Brain microvascular endothelial cell (primary cell): ENCODE data around the gene ATP6V0A1.

Experiments used
- DNase-seq: peaks from one replicate; pipeline ENCODE4 v3.0.0-alpha.2; 2020
- H3K27ac ChIP-seq: fragments of 250-450 bp; sonication (Bioruptor Pico); 2 replicates; pipeline ENCODE4 v1.5.1; 2020; ENCODE audit warnings: mild to moderate bottlenecking, moderate library complexity
- H3K27me3 ChIP-seq: fragments of 250-450 bp; sonication (Bioruptor Pico); replicated peaks from 2 replicates; pipeline ENCODE4 v1.5.1; 2020; ENCODE audit warnings: mild to moderate bottlenecking
- H3K36me3 ChIP-seq: fragments of 250-450 bp; sonication (Bioruptor Pico); replicated peaks from 2 replicates; pipeline ENCODE4 v1.5.1; 2020; ENCODE audit warnings: mild to moderate bottlenecking
- H3K4me3 ChIP-seq: 2 replicates; pipeline ENCODE4 v1.5.1; 2011; ENCODE audit warnings: low read depth, mild to moderate bottlenecking, control low read depth, low read length, moderate library complexity
- in situ Hi-C: cut with HindIII; loops from 2 replicates; pipeline ENCODE4 v1.10.0; 2017; ENCODE audit warnings: low sequenced_read_pairs, low pct_ligation_motif_present
- TF ChIP-seq, protein P1 (sequence below): IDR thresholded peaks from 2 replicates; pipeline ENCODE4 v1.5.1; 2011; ENCODE audit warnings: low read depth, mild to moderate bottlenecking, moderate library complexity, low read length, control low read depth, inconsistent platforms; ENCODE audit errors: missing control alignments

Gene ATP6V0A1

GRCh38 chr17:42488032-42488431, 29.4 kb downstream of the ATP6V0A1 start:
- no peak for DNase-seq
- Histone ChIP-seq H3K4me3 (no peak overlapping the region), H3K36me3 (peaks cover 57% of the 10 kb centered on the region), H3K27me3 (no peaks in the 10 kb centered on the region), H3K27ac (no peak overlapping the region)
- in situ Hi-C loops = no loop called here
- TF ChIP-seq, protein P1, sequence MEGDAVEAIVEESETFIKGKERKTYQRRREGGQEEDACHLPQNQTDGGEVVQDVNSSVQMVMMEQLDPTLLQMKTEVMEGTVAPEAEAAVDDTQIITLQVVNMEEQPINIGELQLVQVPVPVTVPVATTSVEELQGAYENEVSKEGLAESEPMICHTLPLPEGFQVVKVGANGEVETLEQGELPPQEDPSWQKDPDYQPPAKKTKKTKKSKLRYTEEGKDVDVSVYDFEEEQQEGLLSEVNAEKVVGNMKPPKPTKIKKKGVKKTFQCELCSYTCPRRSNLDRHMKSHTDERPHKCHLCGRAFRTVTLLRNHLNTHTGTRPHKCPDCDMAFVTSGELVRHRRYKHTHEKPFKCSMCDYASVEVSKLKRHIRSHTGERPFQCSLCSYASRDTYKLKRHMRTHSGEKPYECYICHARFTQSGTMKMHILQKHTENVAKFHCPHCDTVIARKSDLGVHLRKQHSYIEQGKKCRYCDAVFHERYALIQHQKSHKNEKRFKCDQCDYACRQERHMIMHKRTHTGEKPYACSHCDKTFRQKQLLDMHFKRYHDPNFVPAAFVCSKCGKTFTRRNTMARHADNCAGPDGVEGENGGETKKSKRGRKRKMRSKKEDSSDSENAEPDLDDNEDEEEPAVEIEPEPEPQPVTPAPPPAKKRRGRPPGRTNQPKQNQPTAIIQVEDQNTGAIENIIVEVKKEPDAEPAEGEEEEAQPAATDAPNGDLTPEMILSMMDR = no peak

GRCh38 chr17:42493319-42493718, 34.6 kb downstream of the ATP6V0A1 start:
- H3K27ac ChIP-seq = no peak overlapping the region
- in situ Hi-C loops = no loop called here
- peaks cover 40% of the 10 kb centered on the region for H3K36me3 ChIP-seq
- TF ChIP-seq, protein P1 = no peak
- no peaks in the 10 kb centered on the region for H3K27me3 ChIP-seq
- DNase-seq = no peak
- no peak overlapping the region for H3K4me3 ChIP-seq

GRCh38 chr17:42494673-42495072, 36.0 kb downstream of the ATP6V0A1 start:
- no peaks in the 10 kb centered on the region for H3K27me3 ChIP-seq
- H3K4me3 ChIP-seq = no peak overlapping the region
- no peak for DNase-seq
- TF ChIP-seq, protein P1 = no peak
- H3K27ac ChIP-seq = no peak overlapping the region
- H3K36me3 ChIP-seq = peaks cover 38% of the 10 kb centered on the region
- in situ Hi-C loops = no loop called here

DNA sequence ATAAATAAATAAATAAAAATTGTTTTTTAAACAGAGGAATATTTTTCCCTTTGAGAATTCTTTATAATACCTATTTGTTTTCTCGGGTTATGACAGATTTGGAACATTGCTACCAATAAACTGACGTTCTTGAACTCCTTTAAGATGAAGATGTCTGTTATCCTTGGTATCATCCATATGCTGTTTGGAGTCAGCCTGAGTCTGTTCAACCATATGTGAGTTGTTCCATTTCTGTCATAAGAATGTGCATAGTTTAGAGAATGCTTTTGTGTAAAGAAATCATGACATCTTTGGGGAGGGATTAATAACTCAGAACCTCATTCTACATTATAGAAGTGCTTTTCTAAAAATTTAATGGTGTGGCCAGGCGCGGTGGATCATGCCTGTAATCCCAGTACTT, 40.1 kb downstream of the ATP6V0A1 start:
- H3K27ac ChIP-seq = no peak overlapping the region
- in situ Hi-C loops = no loop called here
- H3K36me3 ChIP-seq = peaks cover 40% of the 10 kb centered on the region
- TF ChIP-seq, protein P1 = no peak
- no peak for DNase-seq
- no peaks in the 10 kb centered on the region for H3K27me3 ChIP-seq
- H3K4me3 ChIP-seq = no peak overlapping the region

DNA sequence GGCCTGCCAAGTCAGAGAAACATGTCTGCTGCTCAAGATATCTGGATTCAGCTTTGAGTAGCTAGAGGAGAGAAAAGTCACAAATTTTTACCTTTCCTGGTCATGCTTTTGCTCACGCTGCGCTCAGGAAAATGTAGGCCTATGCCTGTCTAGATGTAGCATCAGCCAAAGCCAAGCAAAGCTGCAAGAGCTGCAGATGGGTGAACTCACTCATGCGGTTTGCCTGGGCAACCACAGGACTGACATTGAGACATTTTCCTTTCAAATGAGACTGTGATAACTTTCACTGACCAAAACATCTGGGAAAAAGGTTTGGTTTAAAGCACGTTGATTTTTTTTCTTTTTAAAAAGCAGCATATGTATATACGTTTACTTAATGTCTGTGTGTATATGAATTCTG, 43.4 kb downstream of the ATP6V0A1 start:
- in situ Hi-C loops = loop anchor here (25.0 kb wide), 1 partner anchor 190 kb away; no protein-coding TSS in a partner anchor
- Histone ChIP-seq H3K4me3 (no peak overlapping the region), H3K27me3 (no peaks in the 10 kb centered on the region), H3K27ac (no peak overlapping the region), H3K36me3 (peaks cover 31% of the 10 kb centered on the region)
- TF ChIP-seq, protein P1 = no peak
- no peak for DNase-seq

DNA sequence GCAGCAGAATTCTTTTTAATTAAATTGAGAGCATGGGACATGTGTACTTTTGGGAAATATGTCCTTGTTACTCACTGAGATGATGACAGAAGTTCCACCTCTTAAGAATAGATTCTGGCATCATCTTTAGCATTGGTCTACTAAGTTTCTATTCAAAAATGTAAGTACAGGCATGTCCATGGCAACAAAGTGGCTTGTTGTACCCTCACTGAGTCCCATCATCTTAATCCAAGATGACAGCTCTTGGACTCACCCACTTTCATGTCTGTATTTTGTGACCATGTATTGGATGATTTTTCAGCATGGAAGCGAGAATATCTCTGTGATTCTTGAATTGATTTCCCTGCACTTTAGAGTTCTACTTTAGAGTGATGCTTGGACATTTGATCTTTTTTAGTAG, 44.2 kb downstream of the ATP6V0A1 start:
- no peak for DNase-seq
- in situ Hi-C loops = loop anchor here (25.0 kb wide), 1 partner anchor 191 kb away; no protein-coding TSS in a partner anchor

More for the DNA sequence above, 44.2 kb downstream of the ATP6V0A1 start:
- no peak overlapping the region for H3K4me3 ChIP-seq
- TF ChIP-seq, protein P1 = no peak
- no peaks in the 10 kb centered on the region for H3K27me3 ChIP-seq
- H3K36me3 ChIP-seq = peaks cover 31% of the 10 kb centered on the region
- no peak overlapping the region for H3K27ac ChIP-seq
